Aorta (tissue), 5 donors: ENCODE data around the gene LPGAT1. TPM values are rescaled to one million over a fixed set of nuclear protein-coding genes. Genes with fewer than 3 reads are reported as not detected.
"Not testable (repeated sequence)": the region's sequence is repeated elsewhere in the genome, so short reads cannot be mapped to it uniquely, and the experiment has no call there.

Source experiments
- ATAC-seq: fragments of 200-7000 bp; cut with Tn5 transposase; one replicate; pipeline ENCODE4 v1.9.1; 2022; ENCODE audit warnings: moderate library complexity; ENCODE audit not compliant: low FRiP score
- DNase-seq, 2 donors: peaks; one replicate each; pipeline ENCODE4 v3.0.0-alpha.2; 2020
- H3K27ac ChIP-seq, 2 donors: one replicate each; pipeline ENCODE4 v1.5.1; 2013; ENCODE audit warnings: low read length in 2 of 2, mild to moderate bottlenecking in 2 of 2, moderate library complexity in 2 of 2, control low read depth in 1 of 2, inconsistent platforms in 1 of 2, low read depth in 1 of 2
- H3K27me3 ChIP-seq, 2 donors: one replicate each; pipeline ENCODE4 v1.6.1; 2013; ENCODE audit warnings: control low read depth in 1 of 2, low read length in 1 of 2, mild to moderate bottlenecking in 1 of 2, moderate library complexity in 1 of 2; ENCODE audit not compliant: insufficient read depth in 2 of 2, control insufficient read depth in 1 of 2
- H3K36me3 ChIP-seq, 2 donors: one replicate each; pipeline ENCODE4 v1.6.1; 2013; ENCODE audit warnings: control low read depth in 1 of 2, low read length in 1 of 2, mild to moderate bottlenecking in 1 of 2; ENCODE audit not compliant: insufficient read depth in 2 of 2, control insufficient read depth in 1 of 2
- H3K4me1 ChIP-seq, 2 donors: one replicate each; pipeline ENCODE4 v1.6.1; 2013; ENCODE audit warnings: low read length in 2 of 2, control low read depth in 1 of 2, mild to moderate bottlenecking in 1 of 2, moderate library complexity in 1 of 2; ENCODE audit not compliant: insufficient read depth in 2 of 2, control insufficient read depth in 1 of 2
- H3K4me3 ChIP-seq, 2 donors: one replicate each; pipeline ENCODE4 v1.5.1; 2013; ENCODE audit warnings: low read length in 2 of 2, control low read depth in 1 of 2, mild to moderate bottlenecking in 1 of 2
- H3K9me3 ChIP-seq: one replicate; pipeline ENCODE4 v1.6.1; 2013; ENCODE audit warnings: mild to moderate bottlenecking, low read length; ENCODE audit not compliant: control insufficient read depth
- WGBS, 2 donors: extraction: QIAGEN DNeasy Blood & Tissue Kit; methylation state at CpG; one replicate each; pipeline ENCODE4 v1.1.7; 2013; 5-methylcytosine and 5-hydroxymethylcytosine counted together
- intact Hi-C, 2 donors: fragments of 100-400 bp; cut with DNase I; formaldehyde crosslinking; loops; one replicate each; pipeline versions ENCODE4 v1.14.2 to v1.15.0; 2022
- polyA plus RNA-seq, 2 donors: library from polyadenylated mRNA; stranded (reverse); fragments of 200-250 nt; gene quantifications; one replicate each; pipeline ENCODE4 v1.2.3, GENCODE V29; 2013
- total RNA-seq, 2 donors: library from RNA; stranded (reverse); fragmentation: NEBNext Ultra II Directional; extraction: Animal tissue kit (Norgen Biotek cat#: 25700); gene quantifications; one replicate each; pipeline ENCODE4 v1.2.1, GENCODE V29; 2021
- donor health status: healthy with polysubstance abuse.
- donor health status: Bipolar disorder and iron deficiency.
- donor health status: DM: no; HTN: no; CAD: no.
- donor health status: DM: no; HTN: no; CAD: no.
- donor health status: DM: yes; HTN: yes; CAD: no.

The LPGAT1 gene
- total and polyA plus RNA-seq, 4 donors, result 7.5 to 50.0 (median 26.3) TPM

DNA sequence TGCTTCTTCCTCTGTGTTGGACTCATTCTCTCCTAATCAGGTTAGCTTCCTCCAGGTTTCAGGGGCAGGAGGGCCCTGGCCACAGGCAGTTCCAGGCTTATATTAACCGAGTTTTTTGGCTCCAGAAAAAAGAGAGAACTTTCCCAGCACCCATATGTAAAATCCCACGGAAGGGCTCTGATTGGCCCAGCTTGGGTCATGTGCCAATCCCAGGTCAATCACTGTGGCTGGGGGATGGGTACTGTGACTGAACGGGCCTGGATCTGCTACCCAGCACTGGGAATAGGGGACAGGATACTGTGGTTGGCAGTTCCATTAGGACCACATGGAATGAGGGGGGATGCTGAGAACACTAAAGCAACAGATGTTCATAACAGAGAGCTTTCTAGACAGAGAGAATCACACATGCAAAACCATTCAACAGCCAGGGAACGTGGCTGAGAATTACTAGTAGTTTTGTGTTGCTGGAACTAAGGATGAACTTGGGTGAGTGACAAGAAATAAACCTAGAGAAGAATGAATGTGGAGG is 104.0 kb downstream of the LPGAT1 start:
- H3K36me3 ChIP-seq, result no peaks in the 10 kb centered on the region
- H3K4me3 ChIP-seq, result no peak overlapping the region
- ATAC-seq (no peak), DNase-seq (no peak)
- H3K27ac ChIP-seq, result no peak overlapping the region
- H3K27me3 ChIP-seq, result no peaks in the 10 kb centered on the region
- intact Hi-C loops, result no loop called here
- H3K9me3 ChIP-seq, result no peaks in the 10 kb centered on the region
- H3K4me1 ChIP-seq, result no peaks in the 10 kb centered on the region
- WGBS, 2 donors, result 64 to 71% methylated on average over 4 of the region's 4 CpGs

DNA sequence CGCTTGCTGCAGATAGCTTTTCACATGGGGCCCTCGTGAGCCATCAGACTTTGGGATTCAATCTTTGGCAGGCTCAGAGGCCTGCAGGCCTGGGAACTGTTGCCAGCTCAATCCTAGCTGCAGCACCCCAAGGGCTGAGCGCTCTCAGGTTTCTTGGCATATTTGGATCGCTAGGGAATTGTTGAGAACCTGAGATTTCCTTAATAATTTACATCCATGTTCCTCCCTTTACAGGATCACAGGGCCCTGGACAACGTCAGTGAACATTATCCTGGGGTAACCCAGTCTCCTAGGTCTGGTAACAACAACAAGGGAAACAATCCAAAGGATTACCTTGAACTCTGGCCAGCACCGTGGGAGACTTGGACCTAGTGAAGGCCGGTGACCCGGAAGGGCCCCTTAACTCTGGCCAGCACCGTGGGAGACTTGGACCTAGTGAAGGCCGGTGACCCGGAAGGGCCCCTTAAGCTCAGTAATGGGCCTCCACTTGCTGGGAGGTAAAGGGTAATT is 105.8 kb downstream of the LPGAT1 start:
- Histone ChIP-seq H3K27me3 (no peaks in the 10 kb centered on the region), H3K27ac (no peak overlapping the region), H3K36me3 (no peaks in the 10 kb centered on the region), H3K9me3 (no peaks in the 10 kb centered on the region), H3K4me3 (no peak overlapping the region), H3K4me1 (no peaks in the 10 kb centered on the region)
- intact Hi-C loops, result no loop called here
- ATAC-seq (no peak), DNase-seq (no peak)
- 49 to 54% methylated on average over 11 of the region's 11 CpGs for WGBS, 2 donors

- H3K4me3 ChIP-seq, result no peak overlapping the region
- ATAC-seq, result no peak
- no peak overlapping the region for H3K27ac ChIP-seq
- intact Hi-C loops, result no loop called here
- no peaks in the 10 kb centered on the region for H3K9me3 ChIP-seq
- no peaks in the 10 kb centered on the region for H3K36me3 ChIP-seq
- no peaks in the 10 kb centered on the region for H3K27me3 ChIP-seq
- WGBS, 2 donors, result 87 to 89% methylated on average over 5 of the region's 5 CpGs
- H3K4me1 ChIP-seq, result no peaks in the 10 kb centered on the region
- DNase-seq, result no peak
Measured at GRCh38 chr1:211723273-211723672, 107.3 kb downstream of the LPGAT1 start.

- Histone ChIP-seq H3K27me3 (no peaks in the 10 kb centered on the region), H3K9me3 (no peaks in the 10 kb centered on the region), H3K4me3 (no peak overlapping the region), H3K4me1 (no peaks in the 10 kb centered on the region), H3K36me3 (no peaks in the 10 kb centered on the region), H3K27ac (no peak overlapping the region)
- DNase-seq (no peak), ATAC-seq (no peak)
- intact Hi-C loops, result no loop called here
- WGBS, 2 donors, result 83 to 86% methylated on average over 6 of the region's 6 CpGs
Measured at GRCh38 chr1:211722277-211723175, 108.0 kb downstream of the LPGAT1 start.

DNA sequence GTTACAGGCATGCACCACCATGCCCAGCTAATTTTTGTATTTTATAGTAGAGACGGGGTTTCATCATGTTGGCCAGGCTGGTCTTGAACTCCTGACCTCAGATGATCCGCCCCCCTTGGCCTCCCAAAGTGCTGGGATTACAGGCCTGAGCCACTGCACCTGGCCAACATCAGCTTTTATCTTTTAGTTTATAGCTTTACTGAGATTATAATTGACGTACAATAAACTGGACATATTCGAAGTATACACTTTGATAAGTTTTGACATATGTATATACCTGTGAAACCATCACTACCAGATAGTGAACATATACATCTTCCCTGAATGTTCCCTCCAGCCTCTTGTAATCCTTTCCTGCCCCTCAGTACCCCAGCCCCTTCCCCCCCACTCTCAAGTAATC is 114.0 kb downstream of the LPGAT1 start:
- DNase-seq, intact Hi-C loops, H3K27ac ChIP-seq, H3K4me3 ChIP-seq, H3K4me1 ChIP-seq, H3K27me3 ChIP-seq, H3K36me3 ChIP-seq, ATAC-seq, H3K9me3 ChIP-seq: not testable (repeated sequence)
- WGBS, 2 donors, result 86 to 92% methylated on average over 4 of the region's 4 CpGs

DNA sequence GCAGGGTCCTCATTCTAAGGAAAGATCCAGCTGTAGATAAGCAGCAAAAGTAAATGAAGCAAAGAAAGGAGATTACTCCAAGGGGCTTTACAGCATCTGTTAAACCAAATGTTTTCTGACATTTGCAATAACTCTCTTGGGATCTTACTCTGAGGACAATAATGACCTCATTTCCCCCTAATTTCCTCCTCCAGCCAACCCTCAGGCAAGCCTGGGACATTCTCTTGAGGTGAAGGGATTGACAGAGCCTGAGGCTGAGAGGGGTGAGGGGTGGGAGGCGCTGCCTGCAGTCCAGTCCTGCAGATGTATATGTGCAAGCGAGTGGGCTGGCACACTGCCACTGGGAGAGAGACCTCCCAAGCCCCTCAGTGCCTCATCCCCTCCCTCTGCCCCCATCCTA is 114.6 kb downstream of the LPGAT1 start:
- Histone ChIP-seq H3K4me1 (no peaks in the 10 kb centered on the region), H3K36me3 (no peaks in the 10 kb centered on the region), H3K9me3 (no peaks in the 10 kb centered on the region), H3K27me3 (no peaks in the 10 kb centered on the region), H3K27ac (no peak overlapping the region), H3K4me3 (no peak overlapping the region)
- WGBS, 2 donors, result 35 to 37% methylated on average over 2 of the region's 2 CpGs
- DNase-seq, result no peak
- intact Hi-C loops, result no loop called here
- no peak for ATAC-seq

DNA sequence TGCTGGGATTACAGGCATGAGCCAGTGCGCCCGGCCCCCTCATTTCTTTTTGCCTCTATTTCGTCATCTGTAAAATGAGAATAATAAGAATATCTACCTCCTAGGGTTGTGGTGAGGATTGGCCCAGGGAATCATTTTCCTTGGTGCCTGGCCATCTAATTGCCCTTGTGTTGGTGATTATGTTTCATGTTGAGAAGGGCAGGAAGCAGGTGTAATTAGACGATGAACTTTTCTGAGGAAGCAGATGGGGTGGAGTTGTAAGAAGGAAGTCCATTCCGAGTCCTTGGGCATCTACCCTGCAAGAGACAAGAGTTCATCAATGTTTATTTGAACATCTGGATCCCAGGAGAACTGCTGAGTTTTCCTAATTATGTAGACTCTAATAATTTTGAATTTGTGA is 116.4 kb downstream of the LPGAT1 start:
- DNase-seq (no peak), ATAC-seq (no peak)
- WGBS, 2 donors, result 83 to 85% methylated on average over 5 of the region's 5 CpGs
- intact Hi-C loops, result no loop called here
- H3K27me3 ChIP-seq, result no peaks in the 10 kb centered on the region
- H3K9me3 ChIP-seq, result no peaks in the 10 kb centered on the region
- no peaks in the 10 kb centered on the region for H3K4me1 ChIP-seq
- no peak overlapping the region for H3K4me3 ChIP-seq
- H3K36me3 ChIP-seq, result no peaks in the 10 kb centered on the region
- H3K27ac ChIP-seq, result no peak overlapping the region

GRCh38 chr1:211713231-211713630 is 117.3 kb downstream of the LPGAT1 start:
- Histone ChIP-seq H3K27ac (no peak overlapping the region), H3K36me3 (no peaks in the 10 kb centered on the region), H3K4me3 (no peak overlapping the region), H3K4me1 (no peaks in the 10 kb centered on the region), H3K9me3 (no peaks in the 10 kb centered on the region), H3K27me3 (no peaks in the 10 kb centered on the region)
- intact Hi-C loops, result no loop called here
- 84 to 85% methylated on average over 10 of the region's 10 CpGs for WGBS, 2 donors
- no peak for ATAC-seq
- DNase-seq, result no peak

DNA sequence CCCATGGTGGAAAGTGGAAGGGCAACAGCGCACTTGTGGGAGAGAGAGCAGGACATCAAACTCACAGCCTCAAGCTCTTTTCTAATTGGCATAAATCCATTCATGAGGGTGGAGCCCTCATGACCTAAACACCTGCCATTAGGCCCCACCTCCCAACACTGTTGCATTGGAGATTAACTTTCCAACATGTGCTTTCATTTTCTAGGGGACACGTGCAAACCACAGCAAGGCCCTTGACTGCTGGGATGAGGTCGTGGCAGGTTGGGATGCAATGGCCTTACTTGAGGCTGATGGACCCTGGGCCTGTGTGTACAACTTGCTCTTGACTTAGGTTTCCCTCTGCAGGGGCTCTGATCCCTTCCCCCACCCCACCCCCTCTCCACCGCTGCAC is 119.3 kb downstream of the LPGAT1 start:
- no peak for ATAC-seq
- H3K27me3 ChIP-seq, result no peaks in the 10 kb centered on the region
- intact Hi-C loops, result no loop called here
- no peaks in the 10 kb centered on the region for H3K4me1 ChIP-seq
- DNase-seq, result no peak
- H3K4me3 ChIP-seq, result no peak overlapping the region
- no peak overlapping the region for H3K27ac ChIP-seq
- no peaks in the 10 kb centered on the region for H3K9me3 ChIP-seq
- H3K36me3 ChIP-seq, result no peaks in the 10 kb centered on the region
- WGBS, 2 donors, result 90 to 95% methylated on average over 4 of the region's 4 CpGs
